Measurements from ENCODE around the gene KCNC1.

GRCh38 chr11:17748044-17748443 is 13.5 kb downstream of the KCNC1 start:
- no peak for TF ChIP-seq CTCF (IDR thresholded peaks at IDR 0.05; ENCODE audit: poor library complexity, severe bottlenecking)
- no peak for TF ChIP-seq RAD21 (conservative IDR thresholded peaks at IDR 0.05)
- TF ChIP-seq POLR2AphosphoS5 (IDR thresholded peaks at IDR 0.05), result no peak
- no peak for TF ChIP-seq EZH2 (IDR thresholded peaks at IDR 0.05; ENCODE audit: borderline replicate concordance, insufficient read depth, low read length, poor library complexity, severe bottlenecking)
